Measurements from ENCODE around the gene NOS1AP.
A peak's percentile ranks its signal among the peaks of the same experiment; 100 is the strongest.

The NOS1AP gene

DNA sequence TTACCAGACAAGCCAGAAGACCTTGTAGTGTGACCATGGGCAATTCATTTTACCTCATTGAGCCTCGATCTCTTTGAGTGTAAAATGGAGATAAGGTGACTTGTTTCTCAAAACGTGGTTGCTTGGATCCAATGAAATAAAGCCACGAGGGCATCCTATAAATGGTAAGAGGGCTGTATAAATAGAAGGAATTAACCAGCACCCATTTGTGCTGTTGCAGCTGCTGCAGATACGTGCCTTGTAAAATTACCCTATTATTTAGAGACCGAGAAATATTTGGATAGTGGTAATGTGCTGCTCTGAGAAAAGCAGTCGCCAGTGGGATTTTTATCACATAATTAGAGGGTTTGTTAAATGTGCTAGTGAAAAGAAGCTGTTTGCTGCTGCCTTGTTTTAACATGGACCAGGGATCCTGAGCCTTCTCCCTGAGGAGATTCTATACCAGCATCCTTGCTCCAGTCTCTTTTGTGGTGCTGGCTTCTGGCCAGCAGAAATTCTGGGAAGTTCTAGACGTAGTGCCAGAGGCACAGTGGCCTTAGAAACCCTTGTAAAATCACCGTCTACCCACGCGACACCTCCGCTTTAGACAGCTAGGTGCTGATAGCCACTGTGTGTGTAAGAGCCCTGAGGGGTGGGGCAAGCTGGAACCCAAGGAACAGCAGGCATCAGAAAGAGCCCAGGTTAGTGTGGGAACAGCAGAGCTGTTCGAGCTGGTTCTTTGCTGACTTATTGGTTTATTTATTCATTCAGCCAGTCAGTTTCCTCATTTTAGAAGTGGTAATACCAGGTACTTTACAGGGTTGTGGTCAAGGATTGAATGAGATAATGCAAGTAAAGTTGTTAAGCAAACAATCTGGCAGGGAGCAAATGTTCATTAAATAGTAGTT is 137.5 kb downstream of the NOS1AP start:
- in situ Hi-C loops (cut with HindIII; ENCODE audit: low pct_unique_long_range_greater_than_20kb, low sequenced_read_pairs), result no loop called here
- TF ChIP-seq JUND (IDR thresholded peaks at IDR 0.05; ENCODE audit: low read depth), result no peak
- DNase-seq (ENCODE audit: low read depth in 1 of 2, low spot score in 1 of 2), result peak in 1 of 2 experiments; percentile 86

DNA sequence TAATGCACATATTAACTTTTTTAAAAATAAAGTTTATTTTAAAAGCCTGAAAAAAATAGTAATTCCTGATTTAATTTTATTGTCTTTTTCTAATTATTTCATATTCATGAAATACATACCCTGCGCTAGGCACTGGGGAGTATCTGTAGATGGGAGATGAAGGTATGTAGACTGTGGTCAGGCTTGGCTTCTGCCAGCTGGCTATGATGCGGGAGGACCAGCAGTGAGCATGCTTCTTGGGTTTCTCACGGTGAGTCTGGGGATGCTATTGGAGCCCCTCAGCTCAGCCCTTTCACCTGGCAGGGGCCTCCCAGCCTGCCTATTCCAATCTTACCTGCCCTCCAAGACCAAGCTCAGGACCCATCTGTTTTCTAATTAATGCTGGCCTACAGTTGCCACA is 138.4 kb downstream of the NOS1AP start:
- DNase-seq (ENCODE audit: low read depth in 1 of 2, low spot score in 1 of 2), result no peak
- in situ Hi-C loops (cut with HindIII; ENCODE audit: low pct_unique_long_range_greater_than_20kb, low sequenced_read_pairs), result no loop called here
- no peak for TF ChIP-seq JUND (IDR thresholded peaks at IDR 0.05; ENCODE audit: low read depth)

DNA sequence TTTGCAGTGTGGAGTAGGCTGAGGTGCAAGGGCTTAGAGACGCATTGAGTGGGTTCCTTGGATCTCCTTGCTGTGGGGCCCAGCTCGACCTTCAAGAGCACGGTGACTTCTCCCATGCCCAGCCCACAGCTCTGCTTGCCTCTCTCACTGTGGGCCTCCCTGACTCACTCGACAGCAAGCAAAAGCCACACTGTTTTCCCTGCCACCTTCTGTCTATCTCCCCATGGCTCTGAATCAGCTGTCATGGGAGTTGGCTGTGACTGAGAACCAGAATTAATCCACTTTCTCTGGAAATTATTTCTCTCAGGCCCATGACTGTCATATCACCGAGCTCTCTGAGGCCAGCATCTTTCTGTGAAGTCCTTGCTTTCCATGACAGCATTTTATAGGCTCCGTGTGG is 140.7 kb downstream of the NOS1AP start:
- in situ Hi-C loops (cut with HindIII; ENCODE audit: low pct_unique_long_range_greater_than_20kb, low sequenced_read_pairs), result no loop called here
- no peak for TF ChIP-seq JUND (IDR thresholded peaks at IDR 0.05; ENCODE audit: low read depth)
- no peak for DNase-seq (ENCODE audit: low read depth in 1 of 2, low spot score in 1 of 2)

DNA sequence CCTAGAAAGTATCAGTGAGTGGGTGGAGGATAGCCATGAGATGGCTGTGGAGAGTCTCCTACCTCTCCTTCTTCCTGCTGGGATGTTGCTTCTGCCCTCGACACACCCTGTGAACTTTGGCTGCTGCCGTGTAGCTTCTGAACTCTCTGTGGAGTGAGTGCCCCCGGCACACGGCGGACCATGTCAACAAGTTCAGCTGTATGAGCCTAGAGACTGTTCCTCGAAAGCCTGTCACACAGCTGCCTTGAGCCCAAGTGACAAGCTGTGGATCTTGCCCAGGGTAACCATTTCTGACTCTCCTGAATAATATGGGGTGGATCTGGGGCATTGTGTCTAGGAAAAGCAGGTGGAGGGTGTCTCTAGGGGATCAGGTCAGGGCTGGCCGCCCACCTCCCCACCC is 143.2 kb downstream of the NOS1AP start:
- no peak for TF ChIP-seq JUND (IDR thresholded peaks at IDR 0.05; ENCODE audit: low read depth)
- in situ Hi-C loops (cut with HindIII; ENCODE audit: low pct_unique_long_range_greater_than_20kb, low sequenced_read_pairs), result no loop called here
- no peak for DNase-seq (ENCODE audit: low read depth in 1 of 2, low spot score in 1 of 2)

GRCh38 chr1:162213281-162213912 is 143.9 kb downstream of the NOS1AP start:
- in situ Hi-C loops (cut with HindIII; ENCODE audit: low pct_unique_long_range_greater_than_20kb, low sequenced_read_pairs), result no loop called here
- peak; percentile 44 to 86 for DNase-seq (ENCODE audit: low read depth in 1 of 2, low spot score in 1 of 2)
- TF ChIP-seq JUND (IDR thresholded peaks at IDR 0.05; ENCODE audit: low read depth), result peak; percentile 44; the same call in 1 of the 2 replicates

DNA sequence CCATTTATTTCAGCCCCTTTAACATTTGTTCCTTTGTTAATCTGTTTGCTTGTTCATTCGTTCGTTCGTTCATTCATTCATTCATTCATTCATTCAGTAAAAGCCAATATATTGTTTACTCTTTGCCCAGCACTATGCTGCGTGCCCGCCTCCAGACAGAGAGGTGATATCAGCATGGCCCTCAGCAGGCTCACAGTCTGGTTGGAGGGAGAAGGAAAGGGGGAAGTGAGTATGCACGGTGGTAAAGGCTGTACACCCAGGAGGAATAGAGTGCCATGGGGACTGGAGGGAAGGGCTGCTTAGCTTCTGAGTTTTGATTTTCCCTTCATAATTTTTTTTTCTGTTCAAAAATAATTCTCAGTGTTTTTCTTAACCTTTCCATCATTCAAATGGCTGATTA is 144.7 kb downstream of the NOS1AP start:
- in situ Hi-C loops (cut with HindIII; ENCODE audit: low pct_unique_long_range_greater_than_20kb, low sequenced_read_pairs), result no loop called here
- TF ChIP-seq JUND (IDR thresholded peaks at IDR 0.05; ENCODE audit: low read depth), result no peak
- DNase-seq (ENCODE audit: low read depth in 1 of 2, low spot score in 1 of 2), result no peak

DNA sequence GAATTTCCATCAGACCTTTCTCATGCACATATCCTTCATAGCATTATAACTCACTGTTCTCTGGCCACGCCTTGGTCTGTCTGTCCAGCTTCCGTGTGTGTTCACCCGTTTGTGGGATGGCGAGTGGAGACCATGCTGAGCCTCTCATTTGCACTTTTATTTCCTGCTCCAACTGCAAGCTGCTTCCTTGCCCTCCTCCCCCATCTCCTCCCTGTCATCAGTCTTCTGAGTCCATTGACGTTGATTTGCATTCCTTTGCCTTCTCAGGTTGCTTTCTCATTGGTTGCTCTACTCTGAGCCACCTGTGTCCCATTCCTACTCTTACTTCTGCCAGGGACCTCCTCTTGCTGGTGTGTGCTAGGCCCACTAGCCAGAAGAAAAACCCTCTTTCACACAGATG is 146.4 kb downstream of the NOS1AP start:
- peak in 1 of 2 experiments; percentile 56 for DNase-seq (ENCODE audit: low read depth in 1 of 2, low spot score in 1 of 2)
- in situ Hi-C loops (cut with HindIII; ENCODE audit: low pct_unique_long_range_greater_than_20kb, low sequenced_read_pairs), result no loop called here
- TF ChIP-seq JUND (IDR thresholded peaks at IDR 0.05; ENCODE audit: low read depth), result no peak

DNA sequence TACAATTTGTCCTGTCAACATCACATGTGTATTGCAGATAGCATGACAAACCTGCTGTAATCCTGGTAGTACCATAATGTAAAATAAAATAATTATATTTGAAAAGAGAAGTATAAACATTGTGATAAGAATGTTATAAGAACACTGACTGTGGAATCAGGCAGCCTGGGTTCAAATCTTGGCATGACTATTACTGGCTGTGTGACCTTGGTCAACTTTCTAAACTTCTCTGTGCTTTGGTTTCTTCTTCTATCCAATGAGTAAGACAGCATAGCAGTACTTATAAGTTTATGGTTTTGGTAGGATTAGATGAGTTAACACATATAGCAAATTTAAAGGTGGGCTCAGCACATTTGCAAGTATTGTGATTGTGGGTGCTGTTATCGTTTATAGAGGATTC is 147.1 kb downstream of the NOS1AP start:
- DNase-seq (ENCODE audit: low read depth in 1 of 2, low spot score in 1 of 2), result no peak
- no peak for TF ChIP-seq JUND (IDR thresholded peaks at IDR 0.05; ENCODE audit: low read depth)
- in situ Hi-C loops (cut with HindIII; ENCODE audit: low pct_unique_long_range_greater_than_20kb, low sequenced_read_pairs), result no loop called here

GRCh38 chr1:162217706-162218105 is 148.2 kb downstream of the NOS1AP start:
- no peak for DNase-seq (ENCODE audit: low read depth in 1 of 2, low spot score in 1 of 2)
- TF ChIP-seq JUND (IDR thresholded peaks at IDR 0.05; ENCODE audit: low read depth), result no peak
- in situ Hi-C loops (cut with HindIII; ENCODE audit: low pct_unique_long_range_greater_than_20kb, low sequenced_read_pairs), result no loop called here

- in situ Hi-C loops (cut with HindIII; ENCODE audit: low pct_unique_long_range_greater_than_20kb, low sequenced_read_pairs), result no loop called here
- DNase-seq (ENCODE audit: low read depth in 1 of 2, low spot score in 1 of 2), result no peak
- TF ChIP-seq JUND (IDR thresholded peaks at IDR 0.05; ENCODE audit: low read depth), result no peak
Measured at GRCh38 chr1:162218546-162218945, 149.1 kb downstream of the NOS1AP start.

DNA sequence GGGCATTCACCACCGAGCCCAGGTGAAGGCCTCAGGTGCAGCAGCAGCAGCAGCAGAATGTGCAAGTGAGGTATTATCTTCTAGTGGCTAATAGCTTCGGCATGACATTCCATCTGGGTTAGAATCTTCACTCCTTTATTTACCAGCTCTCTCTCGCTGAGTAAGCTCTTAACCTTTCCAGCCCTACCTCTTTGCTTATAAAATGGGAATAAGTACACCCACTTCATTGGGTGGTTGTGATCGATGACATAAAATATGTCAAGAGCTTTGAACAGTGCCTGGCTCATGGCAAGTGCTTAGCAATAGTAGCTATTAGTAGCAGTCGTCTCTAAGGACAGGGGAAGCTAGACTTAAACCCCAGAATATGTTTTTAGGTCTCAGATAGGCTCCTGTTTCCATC is 149.5 kb downstream of the NOS1AP start:
- DNase-seq (ENCODE audit: low read depth in 1 of 2, low spot score in 1 of 2), result no peak
- in situ Hi-C loops (cut with HindIII; ENCODE audit: low pct_unique_long_range_greater_than_20kb, low sequenced_read_pairs), result no loop called here
- no peak for TF ChIP-seq JUND (IDR thresholded peaks at IDR 0.05; ENCODE audit: low read depth)

GRCh38 chr1:162219461-162219860 is 150.0 kb downstream of the NOS1AP start:
- in situ Hi-C loops (cut with HindIII; ENCODE audit: low pct_unique_long_range_greater_than_20kb, low sequenced_read_pairs), result no loop called here
- no peak for TF ChIP-seq JUND (IDR thresholded peaks at IDR 0.05; ENCODE audit: low read depth)
- DNase-seq (ENCODE audit: low read depth in 1 of 2, low spot score in 1 of 2), result no peak

DNA sequence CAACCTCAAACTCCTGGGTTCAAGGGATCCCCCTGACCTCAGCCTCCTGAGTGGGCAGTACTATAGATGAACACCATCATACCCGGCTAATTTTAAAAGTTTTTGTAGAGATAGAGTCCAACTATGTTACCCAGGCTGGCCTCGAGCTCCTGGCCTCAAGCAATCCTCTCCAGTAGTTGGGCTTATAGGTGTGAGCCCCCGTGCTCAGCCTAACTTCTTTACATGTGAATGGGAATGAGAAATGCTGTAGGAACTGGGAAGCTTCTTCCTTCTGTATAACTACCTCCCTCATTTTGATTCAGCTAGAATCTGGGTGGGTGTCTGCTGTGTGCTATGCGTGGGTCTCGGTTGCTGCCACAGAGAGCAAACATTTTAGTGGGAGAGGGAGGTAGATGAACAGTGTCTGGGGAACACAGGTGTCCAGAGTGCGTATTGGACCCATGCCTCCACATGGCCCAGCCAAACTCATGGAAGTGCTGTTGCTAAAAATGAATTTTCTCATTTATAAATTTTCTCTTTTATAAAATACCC is 150.6 kb downstream of the NOS1AP start:
- no peak for TF ChIP-seq JUND (IDR thresholded peaks at IDR 0.05; ENCODE audit: low read depth)
- no peak for DNase-seq (ENCODE audit: low read depth in 1 of 2, low spot score in 1 of 2)
- in situ Hi-C loops (cut with HindIII; ENCODE audit: low pct_unique_long_range_greater_than_20kb, low sequenced_read_pairs), result no loop called here

Data from T47D (cell line).